ENCODE data around the gene SEMA3B.

Gene SEMA3B

GRCh38 chr3:50325113-50325480 is 56.1 kb downstream of the SEMA3B start (continued):
- TF ChIP-seq, protein P1, sequence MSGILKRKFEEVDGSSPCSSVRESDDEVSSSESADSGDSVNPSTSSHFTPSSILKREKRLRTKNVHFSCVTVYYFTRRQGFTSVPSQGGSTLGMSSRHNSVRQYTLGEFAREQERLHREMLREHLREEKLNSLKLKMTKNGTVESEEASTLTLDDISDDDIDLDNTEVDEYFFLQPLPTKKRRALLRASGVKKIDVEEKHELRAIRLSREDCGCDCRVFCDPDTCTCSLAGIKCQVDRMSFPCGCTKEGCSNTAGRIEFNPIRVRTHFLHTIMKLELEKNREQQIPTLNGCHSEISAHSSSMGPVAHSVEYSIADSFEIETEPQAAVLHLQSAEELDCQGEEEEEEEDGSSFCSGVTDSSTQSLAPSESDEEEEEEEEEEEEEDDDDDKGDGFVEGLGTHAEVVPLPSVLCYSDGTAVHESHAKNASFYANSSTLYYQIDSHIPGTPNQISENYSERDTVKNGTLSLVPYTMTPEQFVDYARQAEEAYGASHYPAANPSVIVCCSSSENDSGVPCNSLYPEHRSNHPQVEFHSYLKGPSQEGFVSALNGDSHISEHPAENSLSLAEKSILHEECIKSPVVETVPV (CRISPR knock-in tag; IDR thresholded peaks at IDR 0.05), result no peak

DNA sequence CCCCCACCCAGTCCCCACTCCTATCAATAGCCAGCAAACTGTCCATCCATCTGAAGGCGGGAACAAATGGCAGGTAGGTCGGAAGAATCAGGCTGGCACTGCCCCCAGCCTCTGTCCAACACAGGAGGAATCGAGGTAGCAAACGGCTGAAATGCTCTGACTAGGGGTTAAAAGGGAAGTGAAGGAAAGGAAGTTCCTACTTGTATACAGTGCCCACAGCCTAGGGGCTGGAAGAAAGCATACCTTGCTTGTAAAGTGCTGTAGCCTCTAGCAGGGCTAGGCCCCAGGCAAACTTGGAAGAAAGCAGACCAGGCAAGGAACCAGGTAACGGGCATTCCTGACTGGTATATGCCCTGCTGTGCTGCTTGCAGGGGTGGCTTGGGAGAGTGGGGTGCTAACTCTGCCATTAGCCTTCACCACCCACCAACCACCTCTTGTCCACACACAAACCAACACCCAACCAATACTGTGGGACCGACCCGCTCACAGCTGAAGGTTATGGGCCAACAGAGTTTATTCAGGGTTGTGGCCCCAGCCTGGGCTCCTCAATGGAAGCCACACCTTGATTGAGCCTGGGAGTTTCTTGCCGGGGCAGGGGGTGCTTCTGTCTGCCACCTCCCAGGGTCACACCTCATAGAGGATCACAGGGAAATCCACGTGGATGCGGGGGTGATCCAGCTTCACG is 56.7 kb downstream of the SEMA3B start:
- TF ChIP-seq ESRRG (CRISPR knock-in tag; IDR thresholded peaks at IDR 0.05) (no peak), CSDC2 (CRISPR knock-in tag; IDR thresholded peaks at IDR 0.05) (no peak), RARB (CRISPR knock-in tag; IDR thresholded peaks at IDR 0.05) (no peak), ZNF70 (CRISPR knock-in tag; IDR thresholded peaks at IDR 0.05) (no peak), ZC3H10 (CRISPR knock-in tag; IDR thresholded peaks at IDR 0.05) (no peak), PPARA (CRISPR knock-in tag; IDR thresholded peaks at IDR 0.05; ENCODE audit: borderline replicate concordance) (no peak), TOX (CRISPR knock-in tag; IDR thresholded peaks at IDR 0.05; ENCODE audit: borderline replicate concordance) (no peak), PATZ1 (CRISPR knock-in tag; IDR thresholded peaks at IDR 0.05; ENCODE audit: borderline replicate concordance) (no peak)
- TF ChIP-seq, protein P1 (CRISPR knock-in tag; IDR thresholded peaks at IDR 0.05), result no peak
- ATAC-seq, result no peak

GRCh38 chr3:50326182-50326541 is 57.2 kb downstream of the SEMA3B start:
- TF ChIP-seq SNAI2 (CRISPR knock-in tag; IDR thresholded peaks at IDR 0.05) (no peak), PATZ1 (CRISPR knock-in tag; IDR thresholded peaks at IDR 0.05; ENCODE audit: borderline replicate concordance) (no peak), POU6F1 (CRISPR knock-in tag; IDR thresholded peaks at IDR 0.05; ENCODE audit: borderline replicate concordance, low read depth) (no peak), GLIS3 (CRISPR knock-in tag; IDR thresholded peaks at IDR 0.05) (no peak), ZC3H10 (CRISPR knock-in tag; IDR thresholded peaks at IDR 0.05) (no peak), CREB5 (CRISPR knock-in tag; IDR thresholded peaks at IDR 0.05; ENCODE audit: low read depth) (no peak), TCF4 (CRISPR knock-in tag; IDR thresholded peaks at IDR 0.05; ENCODE audit: borderline replicate concordance) (no peak)
- ATAC-seq, result no peak

- ATAC-seq, result no peak
- no peak for TF ChIP-seq ESRRG (CRISPR knock-in tag; IDR thresholded peaks at IDR 0.05)
- TF ChIP-seq TCF4 (CRISPR knock-in tag; IDR thresholded peaks at IDR 0.05; ENCODE audit: borderline replicate concordance), result no peak
- TF ChIP-seq POU6F1 (CRISPR knock-in tag; IDR thresholded peaks at IDR 0.05; ENCODE audit: borderline replicate concordance, low read depth), result no peak
- TF ChIP-seq ARNTL (CRISPR knock-in tag; IDR thresholded peaks at IDR 0.05; ENCODE audit: borderline replicate concordance, low read depth), result no peak
- no peak for TF ChIP-seq ZFP3 (CRISPR knock-in tag; IDR thresholded peaks at IDR 0.05)
- no peak for TF ChIP-seq PATZ1 (CRISPR knock-in tag; IDR thresholded peaks at IDR 0.05; ENCODE audit: borderline replicate concordance)
- no peak for TF ChIP-seq ZC3H10 (CRISPR knock-in tag; IDR thresholded peaks at IDR 0.05)
- no peak for TF ChIP-seq GLIS3 (CRISPR knock-in tag; IDR thresholded peaks at IDR 0.05)
- TF ChIP-seq ZNF70 (CRISPR knock-in tag; IDR thresholded peaks at IDR 0.05), result no peak
- no peak for TF ChIP-seq RARB (CRISPR knock-in tag; IDR thresholded peaks at IDR 0.05)
- TF ChIP-seq CREB5 (CRISPR knock-in tag; IDR thresholded peaks at IDR 0.05; ENCODE audit: low read depth), result no peak
- TF ChIP-seq TOX (CRISPR knock-in tag; IDR thresholded peaks at IDR 0.05; ENCODE audit: borderline replicate concordance), result no peak
- TF ChIP-seq SNAI2 (CRISPR knock-in tag; IDR thresholded peaks at IDR 0.05), result no peak
- TF ChIP-seq PPARA (CRISPR knock-in tag; IDR thresholded peaks at IDR 0.05; ENCODE audit: borderline replicate concordance), result no peak
These were observed 58.2 kb downstream of the SEMA3B start for GRCh38 chr3:50327129-50327528.
